GM18502 (cell line): ENCODE data around the gene VIPR1.

ENCODE experiments used
- ATAC-seq: cut with Tn5 transposase; IDR thresholded peaks from one replicate; pipeline ENCODE4 v1.9.1; 2021; ENCODE audit warnings: mild to moderate bottlenecking; ENCODE audit not compliant: unreplicated experiment, poor library complexity

Gene VIPR1

GRCh38 chr3:42508562-42508961, 6.1 kb downstream of the VIPR1 start:
- ATAC-seq: no peak

- no peak for ATAC-seq
Observed at GRCh38 chr3:42509111-42509510, 6.7 kb downstream of the VIPR1 start.

GRCh38 chr3:42510325-42510724, 7.9 kb downstream of the VIPR1 start:
- ATAC-seq: no peak

- ATAC-seq: no peak
Observed at GRCh38 chr3:42511201-42511600, 8.8 kb downstream of the VIPR1 start.

GRCh38 chr3:42511736-42512135, 9.3 kb downstream of the VIPR1 start:
- no peak for ATAC-seq

- no peak for ATAC-seq
Observed at GRCh38 chr3:42513121-42513520, 10.7 kb downstream of the VIPR1 start.

GRCh38 chr3:42513521-42513920, 11.1 kb downstream of the VIPR1 start:
- ATAC-seq: no peak

- no peak for ATAC-seq
Observed at GRCh38 chr3:42514876-42515275, 12.4 kb downstream of the VIPR1 start.

GRCh38 chr3:42515391-42515916, 13.0 kb downstream of the VIPR1 start:
- no peak for ATAC-seq

GRCh38 chr3:42515976-42516375, 13.5 kb downstream of the VIPR1 start:
- no peak for ATAC-seq

GRCh38 chr3:42516443-42516842, 14.0 kb downstream of the VIPR1 start:
- ATAC-seq: no peak

GRCh38 chr3:42517117-42517516, 14.7 kb downstream of the VIPR1 start:
- ATAC-seq: no peak

GRCh38 chr3:42518800-42519567, 16.5 kb downstream of the VIPR1 start:
- no peak for ATAC-seq

- no peak for ATAC-seq
Observed at GRCh38 chr3:42519568-42519962, 17.1 kb downstream of the VIPR1 start.

GRCh38 chr3:42520336-42520735, 17.9 kb downstream of the VIPR1 start:
- ATAC-seq: no peak

GRCh38 chr3:42520906-42521305, 18.5 kb downstream of the VIPR1 start:
- no peak for ATAC-seq

GRCh38 chr3:42524751-42525150, 22.3 kb downstream of the VIPR1 start:
- ATAC-seq: no peak

GRCh38 chr3:42525212-42525611, 22.8 kb downstream of the VIPR1 start:
- no peak for ATAC-seq

GRCh38 chr3:42525736-42526345, 23.4 kb downstream of the VIPR1 start:
- no peak for ATAC-seq

- no peak for ATAC-seq
Observed at GRCh38 chr3:42526616-42527367, 24.3 kb downstream of the VIPR1 start.

GRCh38 chr3:42527368-42527917, 25.0 kb downstream of the VIPR1 start:
- no peak for ATAC-seq
